Measurements from ENCODE around the gene SHISA6. TPM values are rescaled to one million over a fixed set of nuclear protein-coding genes. Genes with fewer than 3 reads are reported as not detected.

Gene SHISA6
- total RNA-seq, 1 donor from 2014 or later = 12.6 TPM

- Mint-ChIP-seq H3K4me1 (ENCODE audit: low read depth, unreplicated experiment) (peaks cover 28% of the 10 kb centered on the region), H3K9me3 (ENCODE audit: unreplicated experiment) (no peaks in the 10 kb centered on the region), H3K4me3 (ENCODE audit: unreplicated experiment) (peak overlapping the region; percentile 31), H3K36me3 (ENCODE audit: unreplicated experiment) (no peaks in the 10 kb centered on the region), H3K27me3 (ENCODE audit: unreplicated experiment) (no peaks in the 10 kb centered on the region), H3K27ac (ENCODE audit: unreplicated experiment) (no peak overlapping the region)
- DNase-seq = no peak
- no peak for TF ChIP-seq CTCF (IDR thresholded peaks at IDR 0.05; ENCODE audit: partially characterized antibody, unreplicated experiment)
Observed at GRCh38 chr17:11331547-11332513, 90.8 kb downstream of the SHISA6 start.

- H3K27ac Mint-ChIP-seq (ENCODE audit: unreplicated experiment) = no peak overlapping the region
- H3K9me3 Mint-ChIP-seq (ENCODE audit: unreplicated experiment) = no peaks in the 10 kb centered on the region
- peaks cover 28% of the 10 kb centered on the region for H3K4me1 Mint-ChIP-seq (ENCODE audit: low read depth, unreplicated experiment)
- H3K4me3 Mint-ChIP-seq (ENCODE audit: unreplicated experiment) = no peak overlapping the region
- no peaks in the 10 kb centered on the region for H3K36me3 Mint-ChIP-seq (ENCODE audit: unreplicated experiment)
- TF ChIP-seq CTCF (IDR thresholded peaks at IDR 0.05; ENCODE audit: partially characterized antibody, unreplicated experiment) = no peak
- no peaks in the 10 kb centered on the region for H3K27me3 Mint-ChIP-seq (ENCODE audit: unreplicated experiment)
- DNase-seq = no peak
Observed at GRCh38 chr17:11332706-11333105, 91.7 kb downstream of the SHISA6 start.

- H3K4me1 Mint-ChIP-seq (ENCODE audit: low read depth, unreplicated experiment) = peaks cover 20% of the 10 kb centered on the region
- no peak for TF ChIP-seq CTCF (IDR thresholded peaks at IDR 0.05; ENCODE audit: partially characterized antibody, unreplicated experiment)
- DNase-seq = no peak
Observed at GRCh38 chr17:11334493-11334892, 93.5 kb downstream of the SHISA6 start.

GRCh38 chr17:11336290-11336689, 95.3 kb downstream of the SHISA6 start:
- no peaks in the 10 kb centered on the region for H3K36me3 Mint-ChIP-seq (ENCODE audit: unreplicated experiment)
- TF ChIP-seq CTCF (IDR thresholded peaks at IDR 0.05; ENCODE audit: partially characterized antibody, unreplicated experiment) = no peak
- H3K4me3 Mint-ChIP-seq (ENCODE audit: unreplicated experiment) = no peak overlapping the region
- peaks cover 2% of the 10 kb centered on the region for H3K9me3 Mint-ChIP-seq (ENCODE audit: unreplicated experiment)
- H3K27ac Mint-ChIP-seq (ENCODE audit: unreplicated experiment) = no peak overlapping the region
- no peaks in the 10 kb centered on the region for H3K27me3 Mint-ChIP-seq (ENCODE audit: unreplicated experiment)
- DNase-seq = no peak
- H3K4me1 Mint-ChIP-seq (ENCODE audit: low read depth, unreplicated experiment) = peaks cover 16% of the 10 kb centered on the region

More at GRCh38 chr17:11334493-11334892, 93.5 kb downstream of the SHISA6 start:
- Mint-ChIP-seq H3K27ac (ENCODE audit: unreplicated experiment) (no peak overlapping the region), H3K36me3 (ENCODE audit: unreplicated experiment) (no peaks in the 10 kb centered on the region), H3K4me3 (ENCODE audit: unreplicated experiment) (no peak overlapping the region), H3K9me3 (ENCODE audit: unreplicated experiment) (no peaks in the 10 kb centered on the region), H3K27me3 (ENCODE audit: unreplicated experiment) (no peaks in the 10 kb centered on the region)

GRCh38 chr17:11340803-11341202, 99.8 kb downstream of the SHISA6 start:
- Mint-ChIP-seq H3K27me3 (ENCODE audit: unreplicated experiment) (no peaks in the 10 kb centered on the region), H3K36me3 (ENCODE audit: unreplicated experiment) (no peaks in the 10 kb centered on the region), H3K27ac (ENCODE audit: unreplicated experiment) (no peak overlapping the region), H3K9me3 (ENCODE audit: unreplicated experiment) (peaks cover 2% of the 10 kb centered on the region), H3K4me3 (ENCODE audit: unreplicated experiment) (no peak overlapping the region), H3K4me1 (ENCODE audit: low read depth, unreplicated experiment) (peaks cover 6% of the 10 kb centered on the region)
- no peak for TF ChIP-seq CTCF (IDR thresholded peaks at IDR 0.05; ENCODE audit: partially characterized antibody, unreplicated experiment)
- DNase-seq = no peak
